Liver (tissue), 3 donors: Measurements from ENCODE around the gene KATNAL2.

Experiments used
- JUND ChIP-seq, 2 donors: IDR thresholded peaks; 2 replicates each; pipeline ENCODE4 v1.6.1; 2016; ENCODE audit warnings: antibody characterized with exemption in 2 of 2
- TF ChIP-seq, protein P1 (sequence below): fragments of 150-350 bp; IDR thresholded peaks from 2 replicates; pipeline ENCODE4 v1.5.1; 2017; ENCODE audit warnings: improper control_type of control experiment, low read depth, low read length; ENCODE audit not compliant: missing input control
- donor health status: healthy.
- donor health status: healthy.

DNA sequence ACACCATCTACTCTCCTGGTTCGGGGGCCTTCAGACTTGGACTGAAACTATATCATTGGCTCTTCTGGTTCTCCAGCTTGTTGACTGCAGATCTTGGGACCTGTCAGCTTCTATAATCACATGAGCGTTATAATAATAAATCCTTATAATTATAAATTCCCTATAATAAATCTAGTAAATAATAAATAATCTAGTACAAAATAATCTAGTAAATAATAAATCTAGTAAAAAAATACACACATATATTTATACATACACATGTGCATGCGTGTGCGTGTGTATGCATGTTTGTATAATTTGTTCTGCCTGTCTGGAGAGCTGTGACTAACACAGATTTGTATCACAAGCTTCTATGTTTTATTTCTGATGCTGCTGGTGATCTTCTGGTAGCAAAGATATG, 40.8 kb downstream of the KATNAL2 start:
- TF ChIP-seq, protein P1, sequence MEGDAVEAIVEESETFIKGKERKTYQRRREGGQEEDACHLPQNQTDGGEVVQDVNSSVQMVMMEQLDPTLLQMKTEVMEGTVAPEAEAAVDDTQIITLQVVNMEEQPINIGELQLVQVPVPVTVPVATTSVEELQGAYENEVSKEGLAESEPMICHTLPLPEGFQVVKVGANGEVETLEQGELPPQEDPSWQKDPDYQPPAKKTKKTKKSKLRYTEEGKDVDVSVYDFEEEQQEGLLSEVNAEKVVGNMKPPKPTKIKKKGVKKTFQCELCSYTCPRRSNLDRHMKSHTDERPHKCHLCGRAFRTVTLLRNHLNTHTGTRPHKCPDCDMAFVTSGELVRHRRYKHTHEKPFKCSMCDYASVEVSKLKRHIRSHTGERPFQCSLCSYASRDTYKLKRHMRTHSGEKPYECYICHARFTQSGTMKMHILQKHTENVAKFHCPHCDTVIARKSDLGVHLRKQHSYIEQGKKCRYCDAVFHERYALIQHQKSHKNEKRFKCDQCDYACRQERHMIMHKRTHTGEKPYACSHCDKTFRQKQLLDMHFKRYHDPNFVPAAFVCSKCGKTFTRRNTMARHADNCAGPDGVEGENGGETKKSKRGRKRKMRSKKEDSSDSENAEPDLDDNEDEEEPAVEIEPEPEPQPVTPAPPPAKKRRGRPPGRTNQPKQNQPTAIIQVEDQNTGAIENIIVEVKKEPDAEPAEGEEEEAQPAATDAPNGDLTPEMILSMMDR = no peak
- no peak for TF ChIP-seq JUND (IDR thresholded peaks at IDR 0.05)
